ENCODE results near the gene SEMA4D.

Gene SEMA4D

GRCh38 chr9:89449261-89449671 lies 48.6 kb downstream of the SEMA4D start:
- no peak for TF ChIP-seq CTCF (IDR thresholded peaks at IDR 0.05; ENCODE audit: low read depth, low read length)
- no peak overlapping the region for H3K4me3 ChIP-seq (ENCODE audit: low read depth, low read length)

GRCh38 chr9:89448821-89449220 lies 49.1 kb downstream of the SEMA4D start:
- no peak overlapping the region for H3K4me3 ChIP-seq (ENCODE audit: low read depth, low read length)
- no peak for TF ChIP-seq CTCF (IDR thresholded peaks at IDR 0.05; ENCODE audit: low read depth, low read length)

- no peak overlapping the region for H3K4me3 ChIP-seq (ENCODE audit: low read depth, low read length)
- no peak for TF ChIP-seq CTCF (IDR thresholded peaks at IDR 0.05; ENCODE audit: low read depth, low read length)
Observed at GRCh38 chr9:89448381-89448780, 49.5 kb downstream of the SEMA4D start.

GRCh38 chr9:89447416-89447815 lies 50.5 kb downstream of the SEMA4D start:
- no peak overlapping the region for H3K4me3 ChIP-seq (ENCODE audit: low read depth, low read length)
- TF ChIP-seq CTCF (IDR thresholded peaks at IDR 0.05; ENCODE audit: low read depth, low read length), result no peak

- no peak for TF ChIP-seq CTCF (IDR thresholded peaks at IDR 0.05; ENCODE audit: low read depth, low read length)
- H3K4me3 ChIP-seq (ENCODE audit: low read depth, low read length), result no peak overlapping the region
Observed at GRCh38 chr9:89446961-89447310, 51.0 kb downstream of the SEMA4D start.

- TF ChIP-seq CTCF (IDR thresholded peaks at IDR 0.05; ENCODE audit: low read depth, low read length), result no peak
- H3K4me3 ChIP-seq (ENCODE audit: low read depth, low read length), result no peak overlapping the region
Observed at GRCh38 chr9:89446261-89446960, 51.5 kb downstream of the SEMA4D start.

GRCh38 chr9:89445801-89446251 lies 52.1 kb downstream of the SEMA4D start:
- TF ChIP-seq CTCF (IDR thresholded peaks at IDR 0.05; ENCODE audit: low read depth, low read length), result no peak
- H3K4me3 ChIP-seq (ENCODE audit: low read depth, low read length), result no peak overlapping the region

All from WI38 (cell line).